Measurements from ENCODE around the gene TPRX2. TPM values are rescaled to one million over a fixed set of nuclear protein-coding genes. Genes with fewer than 3 reads are reported as not detected.

TPRX2 gene
- total RNA-seq, 1 donor from 2014 or later: not detected

DNA sequence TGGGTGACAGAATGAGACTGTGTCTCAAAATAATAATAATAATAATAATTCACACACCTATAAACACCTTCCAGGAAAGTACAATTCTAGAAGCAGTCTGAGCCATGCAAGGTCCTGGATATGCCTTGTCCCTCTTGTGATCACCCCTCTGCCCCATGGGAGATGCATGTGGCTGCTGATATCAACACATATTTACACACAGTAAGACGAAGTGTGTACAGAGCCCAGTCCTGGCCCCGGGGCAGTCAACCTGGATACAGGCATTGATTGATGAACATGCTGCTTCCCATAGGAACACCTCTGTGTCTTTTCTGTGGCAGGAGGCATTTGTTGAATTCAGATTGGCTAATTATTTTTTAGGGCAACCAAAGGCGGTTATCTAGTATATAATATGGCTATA lies 23.9 kb downstream of the TPRX2 start:
- H3K9me3 Mint-ChIP-seq (ENCODE audit: low read depth): peaks cover 3% of the 10 kb centered on the region
- TF ChIP-seq, protein P1, sequence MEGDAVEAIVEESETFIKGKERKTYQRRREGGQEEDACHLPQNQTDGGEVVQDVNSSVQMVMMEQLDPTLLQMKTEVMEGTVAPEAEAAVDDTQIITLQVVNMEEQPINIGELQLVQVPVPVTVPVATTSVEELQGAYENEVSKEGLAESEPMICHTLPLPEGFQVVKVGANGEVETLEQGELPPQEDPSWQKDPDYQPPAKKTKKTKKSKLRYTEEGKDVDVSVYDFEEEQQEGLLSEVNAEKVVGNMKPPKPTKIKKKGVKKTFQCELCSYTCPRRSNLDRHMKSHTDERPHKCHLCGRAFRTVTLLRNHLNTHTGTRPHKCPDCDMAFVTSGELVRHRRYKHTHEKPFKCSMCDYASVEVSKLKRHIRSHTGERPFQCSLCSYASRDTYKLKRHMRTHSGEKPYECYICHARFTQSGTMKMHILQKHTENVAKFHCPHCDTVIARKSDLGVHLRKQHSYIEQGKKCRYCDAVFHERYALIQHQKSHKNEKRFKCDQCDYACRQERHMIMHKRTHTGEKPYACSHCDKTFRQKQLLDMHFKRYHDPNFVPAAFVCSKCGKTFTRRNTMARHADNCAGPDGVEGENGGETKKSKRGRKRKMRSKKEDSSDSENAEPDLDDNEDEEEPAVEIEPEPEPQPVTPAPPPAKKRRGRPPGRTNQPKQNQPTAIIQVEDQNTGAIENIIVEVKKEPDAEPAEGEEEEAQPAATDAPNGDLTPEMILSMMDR (IDR thresholded peaks at IDR 0.05; ENCODE audit: unreplicated experiment): no peak
- peaks cover 6% of the 10 kb centered on the region for H3K27me3 Mint-ChIP-seq
- H3K27ac Mint-ChIP-seq: no peak overlapping the region
- peaks cover 18% of the 10 kb centered on the region for H3K4me1 Mint-ChIP-seq (ENCODE audit: low read depth)
- H3K4me3 Mint-ChIP-seq (ENCODE audit: low read depth): no peak overlapping the region
- H3K36me3 Mint-ChIP-seq (ENCODE audit: insufficient read depth): no peaks in the 10 kb centered on the region
- DNase-seq (ENCODE audit: low spot score, unreplicated experiment): no peak

DNA sequence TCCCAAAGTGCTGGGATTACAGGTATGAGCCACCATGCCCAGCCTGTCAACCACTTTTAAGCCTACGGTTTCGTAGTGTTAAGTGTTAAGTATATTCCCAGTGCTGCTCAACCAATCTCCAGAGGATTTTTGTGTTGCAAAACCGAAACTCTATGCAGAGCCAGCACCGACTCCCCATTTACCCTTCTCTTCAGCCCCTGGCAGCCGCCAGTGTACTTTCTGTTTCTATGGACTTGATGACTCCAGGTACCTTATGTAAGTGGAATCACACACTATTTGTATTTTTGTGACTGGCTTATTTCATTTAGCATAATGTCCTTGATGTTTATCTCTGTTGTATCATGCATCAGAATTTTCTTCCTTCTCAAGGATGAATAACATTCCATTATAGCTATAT lies 26.0 kb downstream of the TPRX2 start:
- Mint-ChIP-seq H3K9me3 (ENCODE audit: low read depth) (no peaks in the 10 kb centered on the region), H3K4me1 (ENCODE audit: low read depth) (peaks cover 18% of the 10 kb centered on the region), H3K27ac (no peak overlapping the region), H3K27me3 (peaks cover 6% of the 10 kb centered on the region), H3K36me3 (ENCODE audit: insufficient read depth) (no peaks in the 10 kb centered on the region), H3K4me3 (ENCODE audit: low read depth) (no peak overlapping the region)
- no peak for DNase-seq (ENCODE audit: low spot score, unreplicated experiment)
- TF ChIP-seq, protein P1 (IDR thresholded peaks at IDR 0.05; ENCODE audit: unreplicated experiment): no peak

DNA sequence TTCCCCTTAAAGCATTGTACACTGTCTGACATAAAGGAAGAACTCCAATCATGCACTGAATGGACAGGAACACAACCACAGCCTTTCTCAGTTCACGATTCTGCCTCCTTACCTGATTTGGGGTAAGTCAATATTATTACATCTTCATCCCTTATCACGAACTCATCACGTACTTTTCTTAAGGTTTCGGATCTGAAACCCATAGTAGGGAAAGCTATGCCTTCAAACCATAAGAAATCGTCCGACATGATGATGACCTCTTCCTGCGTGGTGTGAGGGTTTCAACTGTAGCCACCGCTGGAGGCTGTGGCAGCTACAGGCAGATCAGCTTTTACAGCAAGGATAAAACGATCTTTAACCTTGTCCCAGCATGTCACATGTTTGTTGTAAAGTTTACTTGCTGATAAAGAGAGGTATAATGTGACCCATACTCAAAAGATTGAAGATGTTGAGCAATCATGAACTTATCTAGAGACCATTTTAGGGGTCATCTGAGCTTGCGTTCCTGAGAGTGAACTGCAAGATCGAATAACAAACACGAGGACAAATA lies 27.1 kb downstream of the TPRX2 start, which contains the start of gene SULT2A1:
TSS of gene SULT2A1 (minus strand) at position 306 of the 550 bp plus-strand sequence. CDS start at position 248, 58 bp downstream.
- peaks cover 20% of the 10 kb centered on the region for H3K4me1 Mint-ChIP-seq (ENCODE audit: low read depth)
- H3K4me3 Mint-ChIP-seq (ENCODE audit: low read depth): no peak within 1 kb of the TSS
- H3K27me3 Mint-ChIP-seq: peaks cover 6% of the 10 kb centered on the region
- TF ChIP-seq, protein P1 (IDR thresholded peaks at IDR 0.05; ENCODE audit: unreplicated experiment): no peak
- no peak for DNase-seq (ENCODE audit: low spot score, unreplicated experiment)
- no peaks in the 10 kb centered on the region for H3K36me3 Mint-ChIP-seq (ENCODE audit: insufficient read depth)
- H3K9me3 Mint-ChIP-seq (ENCODE audit: low read depth): no peaks in the 10 kb centered on the region
- peak within 1 kb of the TSS; percentile 18 for H3K27ac Mint-ChIP-seq

DNA sequence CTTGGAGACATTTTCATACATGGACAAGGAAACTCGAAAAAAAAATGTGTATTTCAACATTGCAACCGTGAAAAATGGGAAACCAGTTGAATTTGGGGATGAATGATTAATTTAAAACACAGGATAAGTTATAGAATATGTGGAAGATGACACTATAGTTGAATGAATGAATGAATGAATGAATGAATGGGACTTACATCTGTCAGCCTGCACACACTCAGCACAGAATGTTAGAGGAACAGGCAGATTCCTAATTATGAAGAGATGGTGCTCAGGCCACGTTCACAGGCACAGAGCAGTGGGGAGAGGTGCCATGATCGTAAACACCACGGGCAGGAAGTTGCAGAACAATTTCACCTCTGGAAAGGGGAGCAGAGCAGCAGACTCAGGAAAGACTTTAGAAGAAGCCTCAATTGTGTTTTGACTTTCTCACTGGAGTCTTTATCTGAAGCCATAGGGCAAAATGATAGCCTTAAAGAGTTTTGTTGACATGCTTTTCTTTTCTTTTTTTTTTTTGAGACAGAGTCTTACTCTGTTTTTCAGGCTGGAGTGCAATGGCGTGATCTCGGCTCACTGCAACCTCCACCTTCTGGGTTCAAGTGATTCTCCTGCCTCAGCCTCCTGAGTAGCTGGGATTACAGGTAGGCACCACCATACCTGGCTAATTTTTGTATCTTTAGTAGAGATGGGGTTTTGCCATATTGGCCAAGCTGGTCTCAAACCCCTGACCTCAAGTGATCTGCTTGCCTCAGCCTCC lies 32.0 kb downstream of the TPRX2 start:
- H3K4me3 Mint-ChIP-seq (ENCODE audit: low read depth): no peak overlapping the region
- no peaks in the 10 kb centered on the region for H3K9me3 Mint-ChIP-seq (ENCODE audit: low read depth)
- peaks cover 1% of the 10 kb centered on the region for H3K36me3 Mint-ChIP-seq (ENCODE audit: insufficient read depth)
- DNase-seq (ENCODE audit: low spot score, unreplicated experiment): no peak
- peaks cover 13% of the 10 kb centered on the region for H3K4me1 Mint-ChIP-seq (ENCODE audit: low read depth)
- H3K27me3 Mint-ChIP-seq: no peaks in the 10 kb centered on the region
- TF ChIP-seq, protein P1 (IDR thresholded peaks at IDR 0.05; ENCODE audit: unreplicated experiment): no peak
- H3K27ac Mint-ChIP-seq: no peak overlapping the region

DNA sequence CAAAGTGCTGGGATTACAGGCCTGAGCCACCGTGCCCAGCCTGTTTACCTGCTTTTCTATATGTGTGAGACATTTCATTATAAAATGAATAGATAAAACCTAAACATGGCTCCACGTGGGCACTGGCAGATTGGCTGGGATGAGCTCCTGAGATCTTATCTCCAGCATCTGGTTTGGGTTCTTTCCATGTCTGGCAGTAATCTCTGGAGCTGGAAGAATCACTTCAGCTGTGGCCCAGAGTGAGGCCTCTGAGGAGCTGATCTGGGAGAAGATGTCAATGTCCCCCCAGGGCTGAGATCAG lies 32.5 kb downstream of the TPRX2 start:
- H3K27ac Mint-ChIP-seq: peak overlapping the region; percentile 21
- H3K4me1 Mint-ChIP-seq (ENCODE audit: low read depth): peaks cover 10% of the 10 kb centered on the region
- no peaks in the 10 kb centered on the region for H3K9me3 Mint-ChIP-seq (ENCODE audit: low read depth)
- H3K36me3 Mint-ChIP-seq (ENCODE audit: insufficient read depth): peaks cover 1% of the 10 kb centered on the region
- TF ChIP-seq, protein P1 (IDR thresholded peaks at IDR 0.05; ENCODE audit: unreplicated experiment): no peak
- H3K4me3 Mint-ChIP-seq (ENCODE audit: low read depth): no peak overlapping the region
- H3K27me3 Mint-ChIP-seq: no peaks in the 10 kb centered on the region
- DNase-seq (ENCODE audit: low spot score, unreplicated experiment): no peak
